Pons (tissue), 1 donor: Measurements from ENCODE around the gene ANTXR1.

Source experiments
- DNase-seq: peaks from one replicate; pipeline ENCODE4 v3.0.0-alpha.2; 2016; ENCODE audit warnings: low spot score

ANTXR1 gene

GRCh38 chr2:69279931-69280681 lies 267.1 kb downstream of the ANTXR1 start:
- no peak for DNase-seq

- no peak for DNase-seq
These were observed 267.9 kb downstream of the ANTXR1 start for GRCh38 chr2:69280796-69281412.

- no peak for DNase-seq
These were observed 272.5 kb downstream of the ANTXR1 start for GRCh38 chr2:69285379-69285894.

- no peak for DNase-seq
These were observed 274.6 kb downstream of the ANTXR1 start for GRCh38 chr2:69287544-69287943.

- no peak for DNase-seq
These were observed 275.4 kb downstream of the ANTXR1 start for GRCh38 chr2:69288429-69288828.

DNA sequence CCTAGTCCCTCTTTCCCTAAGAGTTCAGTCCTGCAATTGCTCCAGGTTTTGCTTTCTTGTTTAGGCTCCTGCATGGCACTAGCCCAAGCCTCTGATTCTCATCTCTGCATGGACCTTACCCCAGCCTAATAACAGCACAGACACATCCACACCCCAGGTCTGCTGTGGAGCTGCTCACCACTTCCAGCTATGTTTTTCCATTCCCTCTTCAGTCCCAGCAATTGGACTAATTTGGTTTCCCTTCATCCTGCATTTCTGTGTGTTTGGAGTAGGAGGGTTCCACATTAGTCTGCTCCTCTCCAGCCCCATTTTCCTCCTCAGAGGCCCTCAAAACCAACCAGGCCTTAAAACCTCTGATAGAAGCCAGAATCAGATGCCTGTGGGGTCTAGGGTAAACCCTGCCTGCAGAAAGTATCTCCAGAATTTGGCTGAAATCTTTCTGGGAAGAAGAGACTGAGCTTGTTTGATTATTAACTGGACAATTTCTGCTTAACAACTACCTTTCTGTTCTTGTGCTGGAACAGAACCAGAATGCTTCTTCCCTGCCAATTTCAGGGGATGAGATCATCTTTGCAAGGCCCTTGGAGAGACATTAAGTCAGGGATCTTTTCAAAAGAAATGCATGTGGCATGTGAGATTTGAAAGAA lies 278.1 kb downstream of the ANTXR1 start:
- DNase-seq: peak; percentile 67

- DNase-seq: no peak
These were observed 278.7 kb downstream of the ANTXR1 start for GRCh38 chr2:69291721-69292120.

- DNase-seq: no peak
These were observed 279.3 kb downstream of the ANTXR1 start for GRCh38 chr2:69292256-69292655.

- no peak for DNase-seq
These were observed 283.4 kb downstream of the ANTXR1 start for GRCh38 chr2:69296421-69296820.

DNA sequence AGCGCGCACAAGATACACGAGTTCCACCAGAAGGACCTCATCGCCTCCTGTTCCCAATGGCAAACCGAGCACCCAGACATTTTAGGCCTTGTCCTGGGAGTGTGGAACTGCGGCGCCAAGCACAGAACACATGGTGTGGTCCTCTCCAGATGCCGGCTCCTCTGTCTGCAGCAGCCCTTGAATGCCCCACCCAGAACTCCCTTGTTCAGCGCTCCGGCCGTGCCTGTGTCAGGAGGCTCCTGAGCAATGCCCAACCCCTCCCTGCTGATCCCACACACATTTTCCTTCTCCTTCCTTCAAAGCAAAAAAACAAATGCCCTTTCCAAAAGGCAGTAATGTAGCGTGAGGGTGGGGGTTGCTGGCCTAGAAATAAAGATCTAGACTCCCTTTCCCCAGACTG lies 284.2 kb downstream of the ANTXR1 start:
- no peak for DNase-seq

GRCh38 chr2:69298261-69298660 lies 285.3 kb downstream of the ANTXR1 start:
- no peak for DNase-seq

DNA sequence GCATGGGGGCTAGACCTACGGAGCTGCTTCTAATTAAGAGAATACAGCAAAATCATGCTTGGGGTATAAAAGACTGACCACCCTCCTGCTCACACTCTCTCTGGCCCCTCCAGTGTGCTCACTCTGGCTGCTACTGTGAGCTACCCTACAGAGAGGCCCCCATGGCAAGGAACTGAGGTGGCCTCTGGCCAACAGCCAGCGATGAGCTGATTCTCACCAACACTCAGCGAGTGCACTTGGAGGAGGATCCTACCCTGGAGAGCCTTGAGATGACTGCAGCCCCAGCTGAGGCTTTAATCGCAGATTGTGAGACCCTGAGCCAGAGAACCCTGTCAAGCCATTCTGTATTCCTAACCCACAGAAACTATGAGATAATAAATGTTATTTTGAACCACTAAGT lies 285.9 kb downstream of the ANTXR1 start:
- no peak for DNase-seq
